Heart right ventricle (tissue), 16 donors: ENCODE data around the gene CAMKMT. TPM values are rescaled to one million over a fixed set of nuclear protein-coding genes. Genes with fewer than 3 reads are reported as not detected.

Source experiments
- ATAC-seq, 8 donors: fragments of 200-7000 bp; cut with Tn5 transposase; one replicate each; pipeline ENCODE4 v1.9.1; 2020; ENCODE audit warnings: mild to moderate bottlenecking in 8 of 8, moderate library complexity in 8 of 8, moderate number of reproducible peaks in 1 of 8
- DNase-seq, 2 donors: peaks; one replicate each; pipeline ENCODE4 v3.0.0-alpha.2; 2020
- H3K27ac ChIP-seq, 10 donors: fragments of 200-600 bp; sonication (generic) in 2 of 10; one replicate each; pipeline versions ENCODE4 v1.5.0 to v1.8.0; 2020 to 2022; ENCODE audit warnings: mild to moderate bottlenecking in 3 of 10
- H3K27me3 ChIP-seq, 7 donors: fragments of 200-600 bp; one replicate each; pipeline ENCODE4 v1.8.0; 2021 to 2022; ENCODE audit warnings: mild to moderate bottlenecking in 2 of 7
- H3K36me3 ChIP-seq, 9 donors: fragments of 200-600 bp; sonication (generic) in 1 of 9; one replicate each; pipeline versions ENCODE4 v1.5.0 to v1.8.0; 2020 to 2022; ENCODE audit warnings: mild to moderate bottlenecking in 2 of 9
- H3K4me1 ChIP-seq, 9 donors: fragments of 200-600 bp; sonication (generic) in 1 of 9; one replicate each; pipeline versions ENCODE4 v1.5.0 to v1.8.0; 2020 to 2022; ENCODE audit warnings: mild to moderate bottlenecking in 4 of 9
- H3K4me3 ChIP-seq, 10 donors: fragments of 200-600 bp; sonication (generic) in 2 of 10; one replicate each; pipeline versions ENCODE4 v1.5.0 to v1.8.0; 2020 to 2022; ENCODE audit warnings: mild to moderate bottlenecking in 7 of 10, moderate library complexity in 2 of 10
- H3K9me3 ChIP-seq, 11 donors: fragments of 200-600 bp in 10 of 11; sonication (generic) in 2 of 11; one replicate each; pipeline versions ENCODE4 v1.5.0 to v1.8.0; 2013 to 2022; ENCODE audit warnings: mild to moderate bottlenecking in 2 of 11, control low read depth in 1 of 11, moderate library complexity in 1 of 11
- WGBS, 2 donors: extraction: QIAGEN DNeasy Blood & Tissue Kit; methylation state at CpG; one replicate each; pipeline ENCODE4 v1.1.7; 2013; ENCODE audit warnings: inconsistent platforms in 1 of 2; 5-methylcytosine and 5-hydroxymethylcytosine counted together
- intact Hi-C, 10 donors: fragments of 100-400 bp; cut with DNase I; formaldehyde crosslinking; loops; one replicate each; pipeline versions ENCODE4 v1.11.1 to v1.14.2; 2022
- polyA plus RNA-seq, 2 donors: library from polyadenylated mRNA; stranded (reverse); fragments of 200-250 nt; gene quantifications; one replicate each; pipeline ENCODE4 v1.2.3, GENCODE V29; 2013
- total RNA-seq, 10 donors: library from RNA; stranded (reverse); fragmentation: NEBNext Ultra II Directional in 3 of 10; extraction: Animal tissue kit (Norgen Biotek cat#: 25700) in 3 of 10; gene quantifications; one replicate each; pipeline versions ENCODE4 v1.2.1 to v1.2.4, GENCODE V29; 2021 to 2023
- TF ChIP-seq, protein P1 (sequence below), 9 donors: fragments of 200-600 bp; sonication (generic) in 2 of 9; IDR thresholded peaks; one replicate each; pipeline versions ENCODE4 v1.5.0 to v1.8.0; 2021 to 2022; ENCODE audit warnings: antibody characterized with exemption in 9 of 9, mild to moderate bottlenecking in 5 of 9, moderate library complexity in 1 of 9
- donor health status: Arrhythmogenic right ventricular cardiomyopathy.
- donor health status: ischemic (EF 13 %, LVEDD 7.1; RV severe dilation, severe dysfunction).
- donor health status: healthy with polysubstance abuse.
- donor health status: DM: no; HTN: yes; CAD: no.
- donor health status: DM: no; HTN: no; CAD: no.
- donor health status: ischemic (EF 25% LVEDD 6.9; RV normal size, moderate dysfunction).
- donor health status: ischemic (EF 25% LVEDD 5.7; RV mildly dilated, moderate dysfunction).
- donor health status: healthy.
- donor health status: DM: yes; HTN: yes; CAD: no.
- donor health status: Ischemic cardiomyopathy.
- donor health status: ischemic (EF 35%, LVEDD 5.7; RV mildly dilated, moderate dysfunction).
- donor health status: nonischemic (EF 11% LVEDD 7.7; RV severe dilation, severe dysfunction).
- donor health status: DM: yes; HTN: yes; CAD: no.
- donor health status: PGD.
- donor health status: ischemic (EF 29% LVEDD 5.4; RV normal size, mild dysfunction).
- donor health status: nonischemic (EF 23%, LVEDD 6.1; RV moderate dilation, normal function).

Gene CAMKMT
- total and polyA plus RNA-seq, 12 donors = 4.1 to 6.4 (median 4.8) TPM

DNA sequence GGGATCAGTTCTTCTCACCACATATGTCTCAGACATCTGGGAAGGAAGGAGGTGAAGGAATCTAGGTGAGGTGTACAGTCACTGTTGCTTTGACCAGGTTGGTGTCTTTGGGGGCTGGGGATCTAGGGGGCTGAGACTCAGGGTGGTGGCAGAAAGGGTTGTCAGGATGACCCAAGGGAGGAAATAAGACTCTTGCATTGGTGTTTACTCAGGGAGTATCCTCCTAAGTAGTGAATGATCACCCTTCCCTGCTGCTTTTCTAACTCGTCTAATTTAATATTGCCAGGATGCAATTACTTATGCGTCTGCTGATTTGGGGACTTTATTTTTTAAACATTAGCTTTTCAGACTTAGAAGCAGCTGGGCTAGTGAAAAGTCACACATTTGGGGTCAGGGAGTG, 451.9 kb downstream of the CAMKMT start:
- Histone ChIP-seq H3K9me3 (no peaks in the 10 kb centered on the region), H3K27me3 (peaks cover 0 to 72% (median 60%) of the 10 kb centered on the region in 7 donors), H3K4me3 (no peak overlapping the region), H3K36me3 (no peaks in the 10 kb centered on the region), H3K4me1 (no peaks in the 10 kb centered on the region), H3K27ac (no peak overlapping the region)
- TF ChIP-seq, protein P1, sequence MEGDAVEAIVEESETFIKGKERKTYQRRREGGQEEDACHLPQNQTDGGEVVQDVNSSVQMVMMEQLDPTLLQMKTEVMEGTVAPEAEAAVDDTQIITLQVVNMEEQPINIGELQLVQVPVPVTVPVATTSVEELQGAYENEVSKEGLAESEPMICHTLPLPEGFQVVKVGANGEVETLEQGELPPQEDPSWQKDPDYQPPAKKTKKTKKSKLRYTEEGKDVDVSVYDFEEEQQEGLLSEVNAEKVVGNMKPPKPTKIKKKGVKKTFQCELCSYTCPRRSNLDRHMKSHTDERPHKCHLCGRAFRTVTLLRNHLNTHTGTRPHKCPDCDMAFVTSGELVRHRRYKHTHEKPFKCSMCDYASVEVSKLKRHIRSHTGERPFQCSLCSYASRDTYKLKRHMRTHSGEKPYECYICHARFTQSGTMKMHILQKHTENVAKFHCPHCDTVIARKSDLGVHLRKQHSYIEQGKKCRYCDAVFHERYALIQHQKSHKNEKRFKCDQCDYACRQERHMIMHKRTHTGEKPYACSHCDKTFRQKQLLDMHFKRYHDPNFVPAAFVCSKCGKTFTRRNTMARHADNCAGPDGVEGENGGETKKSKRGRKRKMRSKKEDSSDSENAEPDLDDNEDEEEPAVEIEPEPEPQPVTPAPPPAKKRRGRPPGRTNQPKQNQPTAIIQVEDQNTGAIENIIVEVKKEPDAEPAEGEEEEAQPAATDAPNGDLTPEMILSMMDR (IDR thresholded peaks at IDR 0.05) = no peak
- ATAC-seq (no peak), DNase-seq (no peak)
- intact Hi-C loops = no loop called here
- 73 to 81% methylated on average over 2 of the region's 2 CpGs for WGBS, 2 donors

DNA sequence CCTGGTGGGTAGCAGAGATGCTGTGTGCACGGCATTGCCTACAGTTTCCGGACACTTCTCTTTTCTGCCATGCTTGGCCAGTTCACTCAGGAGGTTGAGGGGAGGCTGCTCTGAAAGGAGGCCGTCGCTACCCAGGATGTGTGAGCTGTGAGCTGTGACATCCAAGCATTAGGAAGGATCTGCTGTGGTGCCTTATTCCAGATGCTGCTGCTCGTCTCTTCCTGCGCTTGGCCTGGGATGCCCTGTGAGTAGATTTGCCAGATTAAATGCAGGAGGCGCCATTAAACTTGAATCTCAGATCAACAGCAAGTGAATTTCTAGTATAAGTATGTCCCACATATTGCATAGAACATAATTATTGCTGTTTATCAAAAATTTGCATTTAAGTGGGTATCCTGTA, 455.5 kb downstream of the CAMKMT start:
- H3K27ac ChIP-seq = no peak overlapping the region
- TF ChIP-seq, protein P1 (IDR thresholded peaks at IDR 0.05) = no peak
- no peaks in the 10 kb centered on the region for H3K9me3 ChIP-seq
- H3K27me3 ChIP-seq = peaks cover 0 to 58% (median 45%) of the 10 kb centered on the region in 7 donors
- ATAC-seq (no peak), DNase-seq (no peak)
- no peaks in the 10 kb centered on the region for H3K36me3 ChIP-seq
- no peak overlapping the region for H3K4me3 ChIP-seq
- intact Hi-C loops = no loop called here
- 86% methylated on average over 7 of the region's 7 CpGs for WGBS, 2 donors
- H3K4me1 ChIP-seq = no peaks in the 10 kb centered on the region

DNA sequence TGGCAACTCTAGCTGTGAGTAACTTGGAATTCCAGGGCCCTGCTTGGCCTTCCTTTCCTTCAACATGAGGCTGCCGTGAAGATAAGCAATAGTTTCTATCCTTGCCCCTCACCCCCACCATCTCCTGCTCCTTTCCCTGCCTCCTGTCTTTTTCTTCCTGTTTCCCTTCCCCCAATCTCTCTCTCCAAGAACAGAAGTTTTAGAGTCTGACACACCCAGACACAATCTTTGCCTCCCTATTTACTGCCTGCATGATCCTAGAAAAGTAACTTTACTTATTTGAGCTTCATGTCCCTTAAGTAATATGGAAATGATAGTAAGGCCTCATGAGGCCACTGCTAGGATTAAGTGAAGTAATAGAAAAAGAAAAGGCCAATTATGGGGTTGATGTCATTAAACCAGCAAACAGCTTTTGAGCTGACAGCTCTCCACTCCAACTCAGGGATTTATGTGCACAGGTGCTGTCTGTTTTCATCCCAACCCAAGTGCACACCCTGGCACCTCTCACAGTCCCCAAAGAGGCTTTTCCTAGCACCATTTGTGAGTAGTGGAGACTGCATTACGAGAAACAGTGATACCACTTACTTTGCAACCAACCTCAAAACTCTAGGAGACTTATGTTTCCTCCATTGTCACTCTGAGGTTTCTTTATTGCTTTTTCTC, 456.1 kb downstream of the CAMKMT start:
- no peak for DNase-seq
- no peak for ATAC-seq
- 71 to 74% methylated on average over 2 of the region's 2 CpGs for WGBS, 2 donors
- no peak overlapping the region for H3K27ac ChIP-seq
- TF ChIP-seq, protein P1 (IDR thresholded peaks at IDR 0.05) = no peak
- H3K27me3 ChIP-seq = peaks cover 0 to 53% (median 43%) of the 10 kb centered on the region in 7 donors
- H3K36me3 ChIP-seq = no peaks in the 10 kb centered on the region
- intact Hi-C loops = no loop called here
- no peaks in the 10 kb centered on the region for H3K9me3 ChIP-seq
- H3K4me1 ChIP-seq = no peaks in the 10 kb centered on the region
- H3K4me3 ChIP-seq = no peak overlapping the region

DNA sequence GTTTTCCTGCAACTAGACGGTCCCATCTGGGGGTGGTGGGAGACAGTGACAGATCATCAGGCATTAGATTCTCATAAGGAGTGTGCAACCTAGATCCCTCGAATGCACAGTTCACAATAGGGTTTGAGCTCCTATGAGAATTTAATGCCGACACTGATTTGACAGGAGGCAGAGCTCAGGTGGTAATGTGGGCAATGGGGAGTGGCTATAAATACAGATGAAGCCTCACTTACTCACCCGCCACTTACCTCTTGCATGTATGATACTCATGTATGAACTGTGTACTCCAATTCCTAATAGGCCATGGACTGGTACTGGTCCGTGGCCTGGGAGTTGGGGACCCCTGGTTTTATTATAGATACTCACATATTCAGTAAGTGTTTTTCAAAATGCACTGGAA, 457.3 kb downstream of the CAMKMT start:
- Histone ChIP-seq H3K27ac (no peak overlapping the region), H3K4me1 (no peaks in the 10 kb centered on the region), H3K4me3 (no peak overlapping the region), H3K27me3 (peaks cover 0 to 52% (median 34%) of the 10 kb centered on the region in 7 donors), H3K9me3 (no peaks in the 10 kb centered on the region), H3K36me3 (no peaks in the 10 kb centered on the region)
- TF ChIP-seq, protein P1 (IDR thresholded peaks at IDR 0.05) = no peak
- 81 to 86% methylated on average over 5 of the region's 5 CpGs for WGBS, 2 donors
- ATAC-seq (no peak), DNase-seq (no peak)
- intact Hi-C loops = no loop called here
